ENCODE results near the gene MCCC2. TPM values are rescaled to one million over a fixed set of nuclear protein-coding genes. Genes with fewer than 3 reads are reported as not detected.
"Not testable (repeated sequence)": the region's sequence is repeated elsewhere in the genome, so short reads cannot be mapped to it uniquely, and the experiment has no call there.

Gene MCCC2
- total RNA-seq, 1 donor from 2014 or later = 31.7 TPM

DNA sequence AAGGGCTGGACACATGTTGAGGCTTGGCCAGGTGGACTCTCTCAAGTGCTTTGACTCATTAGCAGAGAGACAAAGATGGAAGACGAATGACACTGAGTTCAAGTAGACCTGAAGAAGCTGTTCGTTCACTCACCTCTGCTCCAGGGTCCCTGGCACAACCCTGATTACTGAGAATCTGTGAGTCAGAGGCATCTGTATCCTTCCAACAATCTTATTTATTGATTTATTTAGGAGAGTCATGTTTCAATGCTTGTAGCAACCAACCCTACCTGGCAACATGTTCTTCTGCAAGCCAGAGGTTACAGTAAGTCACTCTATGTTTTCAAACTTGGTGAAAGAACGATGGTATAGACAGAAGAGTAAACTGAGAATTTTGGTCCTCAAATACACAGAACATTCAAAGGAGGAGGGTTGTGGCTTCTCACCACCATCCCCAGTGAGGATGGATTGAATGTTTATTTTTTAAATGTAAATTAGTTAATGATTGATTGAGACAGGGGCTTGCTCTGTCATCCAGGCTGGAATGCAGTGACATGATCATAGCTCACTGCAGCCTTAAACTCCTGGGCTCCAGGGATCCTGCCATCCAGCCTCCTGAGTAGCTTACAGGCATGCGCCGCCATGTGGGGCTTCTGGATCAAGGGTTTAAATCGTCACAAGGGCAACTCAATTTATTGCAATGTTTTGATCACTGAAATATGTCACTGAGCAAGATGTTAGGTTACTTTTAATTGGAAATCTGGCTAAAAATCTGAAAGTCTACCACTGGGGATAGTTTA is 76.2 kb downstream of the MCCC2 start:
- no peaks in the 10 kb centered on the region for H3K4me1 Mint-ChIP-seq (ENCODE audit: low read depth, unreplicated experiment)
- Histone ChIP-seq H3K9ac (ENCODE audit: low read length) (no peak overlapping the region), H3K36me3 (ENCODE audit: insufficient read depth, low read length) (no peaks in the 10 kb centered on the region), H3K79me2 (ENCODE audit: insufficient read depth, low read length) (no peaks in the 10 kb centered on the region), H3K4me2 (ENCODE audit: low read length) (no peak overlapping the region), H4K20me1 (ENCODE audit: insufficient read depth, low read length) (no peaks in the 10 kb centered on the region), H3K27me3 (ENCODE audit: insufficient read depth, low read length) (no peaks in the 10 kb centered on the region), H3K4me3 (ENCODE audit: insufficient read depth, low read depth, low read length) (no peak overlapping the region), H3K27ac (ENCODE audit: low read depth, low read length) (no peak overlapping the region), H3K9me3 (ENCODE audit: insufficient read depth, low read depth, low read length) (no peaks in the 10 kb centered on the region), H2AFZ (ENCODE audit: low read depth, low read length) (no peak overlapping the region), H3K4me1 (ENCODE audit: insufficient read depth, low read length) (no peaks in the 10 kb centered on the region)
- no peak overlapping the region for H3K27ac Mint-ChIP-seq (ENCODE audit: unreplicated experiment)
- TF ChIP-seq EZH2 (IDR thresholded peaks at IDR 0.05; ENCODE audit: insufficient read depth, low read length) = no peak
- TF ChIP-seq, protein P1, sequence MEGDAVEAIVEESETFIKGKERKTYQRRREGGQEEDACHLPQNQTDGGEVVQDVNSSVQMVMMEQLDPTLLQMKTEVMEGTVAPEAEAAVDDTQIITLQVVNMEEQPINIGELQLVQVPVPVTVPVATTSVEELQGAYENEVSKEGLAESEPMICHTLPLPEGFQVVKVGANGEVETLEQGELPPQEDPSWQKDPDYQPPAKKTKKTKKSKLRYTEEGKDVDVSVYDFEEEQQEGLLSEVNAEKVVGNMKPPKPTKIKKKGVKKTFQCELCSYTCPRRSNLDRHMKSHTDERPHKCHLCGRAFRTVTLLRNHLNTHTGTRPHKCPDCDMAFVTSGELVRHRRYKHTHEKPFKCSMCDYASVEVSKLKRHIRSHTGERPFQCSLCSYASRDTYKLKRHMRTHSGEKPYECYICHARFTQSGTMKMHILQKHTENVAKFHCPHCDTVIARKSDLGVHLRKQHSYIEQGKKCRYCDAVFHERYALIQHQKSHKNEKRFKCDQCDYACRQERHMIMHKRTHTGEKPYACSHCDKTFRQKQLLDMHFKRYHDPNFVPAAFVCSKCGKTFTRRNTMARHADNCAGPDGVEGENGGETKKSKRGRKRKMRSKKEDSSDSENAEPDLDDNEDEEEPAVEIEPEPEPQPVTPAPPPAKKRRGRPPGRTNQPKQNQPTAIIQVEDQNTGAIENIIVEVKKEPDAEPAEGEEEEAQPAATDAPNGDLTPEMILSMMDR (IDR thresholded peaks at IDR 0.05; ENCODE audit: insufficient read depth, low read depth, low read length) = no peak
- peaks cover 2% of the 10 kb centered on the region for H3K9me3 Mint-ChIP-seq (ENCODE audit: unreplicated experiment)
- H3K27me3 Mint-ChIP-seq (ENCODE audit: low read depth, unreplicated experiment) = no peaks in the 10 kb centered on the region
- FAIRE-seq (no peak), DNase-seq (ENCODE audit: low read depth) (no peak)
- H3K36me3 Mint-ChIP-seq (ENCODE audit: low read depth, unreplicated experiment) = no peaks in the 10 kb centered on the region
- H3K4me3 Mint-ChIP-seq (ENCODE audit: unreplicated experiment) = no peak overlapping the region

DNA sequence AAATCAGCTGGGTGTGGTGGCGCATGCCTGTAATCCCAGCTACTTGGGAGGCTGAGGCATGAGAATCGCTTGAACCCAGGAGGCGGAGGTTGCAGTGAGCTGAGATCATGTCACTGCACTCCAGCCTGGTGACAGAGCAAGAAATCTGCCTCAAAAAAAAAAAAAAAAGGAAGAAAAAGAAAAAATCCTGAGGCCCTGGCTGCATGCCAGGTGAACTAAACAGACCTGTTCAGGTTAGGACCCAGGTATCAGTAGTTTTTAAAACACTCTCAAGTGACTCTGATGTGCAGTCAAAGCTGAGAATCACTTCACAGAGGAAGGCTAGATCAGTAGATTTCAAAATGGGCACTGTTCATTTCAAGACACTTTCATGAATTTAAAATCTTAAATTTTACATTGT is 77.5 kb downstream of the MCCC2 start:
- not testable (repeated sequence) for H3K9ac ChIP-seq (ENCODE audit: low read length); H3K4me1 Mint-ChIP-seq (ENCODE audit: low read depth, unreplicated experiment); H3K4me3 Mint-ChIP-seq (ENCODE audit: unreplicated experiment); H3K36me3 Mint-ChIP-seq (ENCODE audit: low read depth, unreplicated experiment); DNase-seq (ENCODE audit: low read depth); H3K27ac ChIP-seq (ENCODE audit: low read depth, low read length); H3K4me3 ChIP-seq (ENCODE audit: insufficient read depth, low read depth, low read length); H3K9me3 ChIP-seq (ENCODE audit: insufficient read depth, low read depth, low read length); H3K79me2 ChIP-seq (ENCODE audit: insufficient read depth, low read length); H3K27me3 ChIP-seq (ENCODE audit: insufficient read depth, low read length); H3K4me2 ChIP-seq (ENCODE audit: low read length); H3K4me1 ChIP-seq (ENCODE audit: insufficient read depth, low read length); H3K36me3 ChIP-seq (ENCODE audit: insufficient read depth, low read length); H2AFZ ChIP-seq (ENCODE audit: low read depth, low read length); H3K27me3 Mint-ChIP-seq (ENCODE audit: low read depth, unreplicated experiment); H3K27ac Mint-ChIP-seq (ENCODE audit: unreplicated experiment); H3K9me3 Mint-ChIP-seq (ENCODE audit: unreplicated experiment); H4K20me1 ChIP-seq (ENCODE audit: insufficient read depth, low read length); FAIRE-seq

DNA sequence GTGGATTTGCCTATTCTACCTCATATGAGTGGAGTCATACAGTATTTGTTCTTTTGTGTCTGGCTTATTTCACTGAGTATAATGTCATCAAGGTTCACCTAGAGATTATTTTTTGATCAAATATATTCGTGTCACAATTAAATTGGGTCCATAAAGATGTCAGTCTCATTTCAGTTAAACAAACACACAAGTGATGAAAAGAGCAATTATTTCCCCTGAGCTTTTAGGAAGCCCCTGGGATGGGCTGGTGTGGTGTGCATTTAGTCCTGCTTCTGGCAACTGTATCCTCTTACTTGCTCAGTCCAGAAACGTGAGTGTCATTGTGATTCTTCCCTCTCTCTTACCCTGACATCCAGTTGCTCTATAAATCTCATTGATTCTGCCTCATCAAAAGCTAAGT is 79.2 kb downstream of the MCCC2 start:
- no peak for TF ChIP-seq EZH2 (IDR thresholded peaks at IDR 0.05; ENCODE audit: insufficient read depth, low read length)
- TF ChIP-seq, protein P1 (IDR thresholded peaks at IDR 0.05; ENCODE audit: insufficient read depth, low read depth, low read length) = no peak
- no peak overlapping the region for H3K9ac ChIP-seq (ENCODE audit: low read length)
- no peak overlapping the region for H3K4me2 ChIP-seq (ENCODE audit: low read length)
- Mint-ChIP-seq H3K9me3 (ENCODE audit: unreplicated experiment) (peaks cover 2% of the 10 kb centered on the region), H3K27ac (ENCODE audit: unreplicated experiment) (no peak overlapping the region), H3K4me3 (ENCODE audit: unreplicated experiment) (no peak overlapping the region), H3K4me1 (ENCODE audit: low read depth, unreplicated experiment) (no peaks in the 10 kb centered on the region), H3K27me3 (ENCODE audit: low read depth, unreplicated experiment) (peaks cover 4% of the 10 kb centered on the region), H3K36me3 (ENCODE audit: low read depth, unreplicated experiment) (no peaks in the 10 kb centered on the region)
- no peaks in the 10 kb centered on the region for H4K20me1 ChIP-seq (ENCODE audit: insufficient read depth, low read length)
- DNase-seq (ENCODE audit: low read depth) (no peak), FAIRE-seq (no peak)
- no peaks in the 10 kb centered on the region for H3K79me2 ChIP-seq (ENCODE audit: insufficient read depth, low read length)
- H3K27ac ChIP-seq (ENCODE audit: low read depth, low read length) = no peak overlapping the region
- no peak overlapping the region for H3K4me3 ChIP-seq (ENCODE audit: insufficient read depth, low read depth, low read length)
- H3K27me3 ChIP-seq (ENCODE audit: insufficient read depth, low read length) = peaks cover 6% of the 10 kb centered on the region
- H2AFZ ChIP-seq (ENCODE audit: low read depth, low read length) = no peak overlapping the region
- no peaks in the 10 kb centered on the region for H3K4me1 ChIP-seq (ENCODE audit: insufficient read depth, low read length)
- no peaks in the 10 kb centered on the region for H3K9me3 ChIP-seq (ENCODE audit: insufficient read depth, low read depth, low read length)
- H3K36me3 ChIP-seq (ENCODE audit: insufficient read depth, low read length) = no peaks in the 10 kb centered on the region

Measured in astrocyte (in vitro differentiated cells and primary cell).